HepG2 (cell line): ENCODE measurements around the gene ERVMER34-1. TPM values are rescaled to one million over a fixed set of nuclear protein-coding genes. Genes with fewer than 3 reads are reported as not detected.

Experiments
- CC2D1A ChIP-seq: sonication (generic); formaldehyde crosslinking; IDR thresholded peaks from 2 replicates; pipeline ENCODE4 v1.8.1; 2023; ENCODE audit warnings: mild to moderate bottlenecking, missing genetic modification reagents
- CEBPB ChIP-seq: IDR thresholded peaks from 2 replicates; pipeline ENCODE4 v1.6.1; 2011; ENCODE audit warnings: low read depth, low read length, improper control_type of control experiment, borderline replicate concordance
- CEBPG ChIP-seq: IDR thresholded peaks from 2 replicates; pipeline ENCODE4 v1.6.1; 2016
- DNMT1 ChIP-seq: sonication (generic); formaldehyde crosslinking; IDR thresholded peaks from 2 replicates; pipeline ENCODE4 v1.5.1; 2020; ENCODE audit warnings: mild to moderate bottlenecking, missing genetic modification reagents
- PTBP1 ChIP-seq: fragments of 200-400 bp; formaldehyde crosslinking; IDR thresholded peaks from 2 replicates; pipeline ENCODE4 v1.6.1; 2018; ENCODE audit warnings: low read length, low read depth; ENCODE audit not compliant: poor library complexity, severe bottlenecking
- RELA ChIP-seq: sonication (generic); formaldehyde crosslinking; IDR thresholded peaks from 2 replicates; pipeline ENCODE4 v1.4.0; 2020; ENCODE audit warnings: missing genetic modification reagents
- SIX1 ChIP-seq: sonication (generic); formaldehyde crosslinking; IDR thresholded peaks from 2 replicates; pipeline ENCODE4 v1.4.0; 2020; ENCODE audit warnings: missing genetic modification reagents, borderline replicate concordance
- STAT6 ChIP-seq: sonication (generic); formaldehyde crosslinking; IDR thresholded peaks from 2 replicates; pipeline ENCODE4 v1.4.0; 2020; ENCODE audit warnings: missing genetic modification reagents, mild to moderate bottlenecking, borderline replicate concordance
- U2AF2 ChIP-seq: fragments of 200-400 bp; formaldehyde crosslinking; IDR thresholded peaks from 2 replicates; pipeline ENCODE4 v1.6.1; 2017; ENCODE audit warnings: low read depth, mild to moderate bottlenecking, low read length
- ZBTB34 ChIP-seq: sonication (generic); formaldehyde crosslinking; IDR thresholded peaks from 2 replicates; pipeline ENCODE4 v1.8.0; 2022; ENCODE audit warnings: mild to moderate bottlenecking, missing genetic modification reagents
- ZNF260 ChIP-seq: sonication (generic); formaldehyde crosslinking; IDR thresholded peaks from 2 replicates; pipeline ENCODE4 v1.4.0; 2020; ENCODE audit warnings: missing genetic modification reagents, low read depth, mild to moderate bottlenecking, borderline replicate concordance
- ZNF496 ChIP-seq: sonication (generic); formaldehyde crosslinking; IDR thresholded peaks from 2 replicates; pipeline ENCODE4 v1.8.1; 2023; ENCODE audit warnings: mild to moderate bottlenecking, moderate library complexity, missing genetic modification reagents; ENCODE audit not compliant: insufficient replicate concordance
- ZNF580 ChIP-seq: IDR thresholded peaks from 2 replicates; pipeline ENCODE4 v1.6.1; 2016; ENCODE audit warnings: low read depth, borderline replicate concordance
- ZNF782 ChIP-seq: sonication (generic); formaldehyde crosslinking; IDR thresholded peaks from 2 replicates; pipeline ENCODE4 v1.4.0; 2020; ENCODE audit warnings: missing genetic modification reagents, mild to moderate bottlenecking, borderline replicate concordance
- polyA plus RNA-seq, 8 experiments: library from polyadenylated mRNA; depleted of rRNA in 3 of 8; stranded (reverse) in 7 of 8; unstranded in 1 of 8; fragments of >200 nt; fragmentation: Illumina TruSeq in 4 of 8; extraction: Trizol in 4 of 8; gene quantifications; 2 replicates each; pipeline versions ENCODE4 v1.2.1 to v1.2.3, GENCODE V29; 2011 to 2016; ENCODE audit warnings: low read depth in 4 of 8, missing spikeins in 1 of 8, mixed read lengths in 1 of 8; ENCODE audit not compliant: insufficient read depth in 1 of 8
- total RNA-seq, 5 experiments: library from RNA; depleted of rRNA; stranded (reverse); fragments of >200 nt; fragmentation: Illumina TruSeq; extraction: Trizol; gene quantifications; 2 replicates each; pipeline ENCODE4 v1.2.3, GENCODE V29; 2016; ENCODE audit warnings: low read depth in 1 of 5

Gene ERVMER34-1
- total and polyA plus RNA-seq, 2 of the 13 experiments (the other 11 are each of a cell fraction or from before 2014, with no cell fraction given) = 0.04 to 0.35 TPM

- no peak for TF ChIP-seq STAT6 (CRISPR knock-in tag)
- no peak for TF ChIP-seq RELA (CRISPR knock-in tag)
- no peak for TF ChIP-seq PTBP1
- no peak for TF ChIP-seq DNMT1 (CRISPR knock-in tag)
- no peak for TF ChIP-seq CC2D1A (CRISPR knock-in tag)
- TF ChIP-seq ZNF580 (CRISPR knock-in tag) = no peak
- TF ChIP-seq U2AF2 = no peak
- TF ChIP-seq SIX1 (CRISPR knock-in tag) = no peak
- no peak for TF ChIP-seq ZNF496
- TF ChIP-seq ZBTB34 = no peak
- no peak for TF ChIP-seq ZNF260 (CRISPR knock-in tag)
- TF ChIP-seq CEBPB = peak; percentile 83
- no peak for TF ChIP-seq ZNF782
- TF ChIP-seq CEBPG (CRISPR knock-in tag) = 0 out of 2 replicates have a peak, but pooled peaks have one; percentile 24
Measured at GRCh38 chr4:52750213-52750612, 1.0 kb downstream of the ERVMER34-1 start (continued).
